GM21825 (cell line): ENCODE measurements around the gene TCEAL5.
"Not testable (repeated sequence)": the region's sequence is repeated elsewhere in the genome, so short reads cannot be mapped to it uniquely, and the experiment has no call there.

Experiments used
- ATAC-seq: cut with Tn5 transposase; IDR thresholded peaks from one replicate; pipeline ENCODE4 v1.9.1; 2021; ENCODE audit warnings: mild to moderate bottlenecking, moderate library complexity; ENCODE audit not compliant: unreplicated experiment

The TCEAL5 gene, protein sequence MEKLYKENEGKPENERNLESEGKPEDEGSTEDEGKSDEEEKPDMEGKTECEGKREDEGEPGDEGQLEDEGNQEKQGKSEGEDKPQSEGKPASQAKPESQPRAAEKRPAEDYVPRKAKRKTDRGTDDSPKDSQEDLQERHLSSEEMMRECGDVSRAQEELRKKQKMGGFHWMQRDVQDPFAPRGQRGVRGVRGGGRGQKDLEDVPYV

DNA sequence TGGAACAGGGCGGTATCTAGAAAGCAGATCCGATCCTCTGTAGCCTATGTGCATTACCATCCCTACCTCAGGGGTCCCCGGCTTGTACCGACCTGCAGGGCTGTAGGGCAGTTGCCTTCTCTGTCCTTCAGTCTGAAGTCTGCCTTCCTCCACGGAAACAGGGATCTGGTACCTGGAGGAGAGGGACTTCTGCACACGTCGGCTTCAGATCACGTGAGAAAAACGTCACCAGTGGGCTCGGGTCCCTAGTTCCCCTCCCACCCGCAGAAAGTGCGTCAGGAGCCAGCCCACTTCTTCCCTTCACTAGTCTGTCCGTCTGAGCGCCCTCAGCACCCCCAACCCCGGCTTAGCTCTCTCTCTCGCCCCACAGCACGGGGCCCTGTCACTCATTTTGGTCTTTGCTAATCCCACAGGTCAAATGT is at the start of gene TCEAL5:
Gene TCEAL5, minus strand, starts transcription at position 170 of the 422 bp plus-strand sequence. CDS start 2,187 bp downstream, outside the sequence.
- no peak for ATAC-seq

DNA sequence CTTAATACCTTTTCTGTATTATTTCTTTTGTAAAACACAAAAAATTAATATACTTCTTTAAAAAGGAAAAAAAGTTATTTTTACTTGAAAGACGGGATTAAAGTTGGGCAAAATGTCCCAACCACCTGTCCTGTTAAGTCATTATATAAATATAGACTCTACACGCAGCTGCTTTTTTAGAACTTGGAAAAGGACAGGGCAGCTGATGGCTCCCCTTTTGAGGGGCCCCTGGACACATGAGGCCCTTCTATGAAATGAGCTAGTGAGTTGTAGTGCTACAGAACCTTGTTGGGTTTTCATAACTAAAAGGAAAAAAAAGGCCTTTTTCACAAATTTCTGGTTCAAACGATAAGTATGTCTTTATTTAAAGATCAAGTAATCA is 34.8 kb upstream of the TCEAL5 start:
- no peak for ATAC-seq

DNA sequence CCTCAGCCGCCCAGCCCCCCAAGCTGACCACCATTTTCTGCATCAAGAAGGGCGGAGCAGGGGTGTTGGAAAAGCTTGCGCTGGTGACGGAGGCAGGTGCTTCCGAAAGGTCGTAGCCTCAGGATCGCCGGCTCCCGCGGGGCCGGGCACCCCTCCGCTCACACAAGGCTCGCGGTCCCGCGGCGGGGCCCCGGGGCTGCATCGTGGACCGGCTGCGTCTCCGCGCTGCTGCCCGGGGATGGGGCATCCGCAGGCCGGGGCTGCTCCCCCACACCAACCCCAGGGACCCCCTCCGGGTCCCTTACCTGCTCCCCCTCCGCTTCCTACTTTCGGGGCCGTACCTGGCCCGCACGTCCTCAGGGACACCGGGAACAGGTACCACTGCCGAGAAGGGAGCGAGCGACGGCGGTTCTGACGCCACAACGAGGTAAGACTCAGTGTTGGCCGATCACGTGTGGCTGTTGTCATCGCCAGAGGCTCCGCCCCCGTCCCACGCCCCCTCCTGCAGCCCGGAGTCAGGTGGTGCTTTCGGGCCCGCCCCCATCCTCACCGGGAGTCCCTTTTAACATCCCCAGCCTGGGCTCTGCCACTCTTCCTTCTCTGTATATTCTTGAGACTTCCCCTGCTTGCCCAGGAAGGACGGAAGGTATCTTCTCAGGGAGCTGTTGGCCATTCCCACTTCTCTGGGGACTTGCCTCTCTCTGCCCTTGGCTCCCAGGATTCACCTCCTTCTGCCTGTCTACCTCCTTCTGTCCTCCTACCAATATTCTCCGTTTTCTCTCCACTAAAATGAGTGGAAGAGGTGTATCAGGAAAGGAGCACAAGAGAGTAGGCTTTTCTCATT is 34.2 kb upstream of the TCEAL5 start, which contains the start of gene BEX2:
Gene BEX2, minus strand, starts transcription at position 436 of the 844 bp plus-strand sequence. CDS start 1,014 bp downstream, outside the sequence.
- peak; percentile 95 for ATAC-seq

DNA sequence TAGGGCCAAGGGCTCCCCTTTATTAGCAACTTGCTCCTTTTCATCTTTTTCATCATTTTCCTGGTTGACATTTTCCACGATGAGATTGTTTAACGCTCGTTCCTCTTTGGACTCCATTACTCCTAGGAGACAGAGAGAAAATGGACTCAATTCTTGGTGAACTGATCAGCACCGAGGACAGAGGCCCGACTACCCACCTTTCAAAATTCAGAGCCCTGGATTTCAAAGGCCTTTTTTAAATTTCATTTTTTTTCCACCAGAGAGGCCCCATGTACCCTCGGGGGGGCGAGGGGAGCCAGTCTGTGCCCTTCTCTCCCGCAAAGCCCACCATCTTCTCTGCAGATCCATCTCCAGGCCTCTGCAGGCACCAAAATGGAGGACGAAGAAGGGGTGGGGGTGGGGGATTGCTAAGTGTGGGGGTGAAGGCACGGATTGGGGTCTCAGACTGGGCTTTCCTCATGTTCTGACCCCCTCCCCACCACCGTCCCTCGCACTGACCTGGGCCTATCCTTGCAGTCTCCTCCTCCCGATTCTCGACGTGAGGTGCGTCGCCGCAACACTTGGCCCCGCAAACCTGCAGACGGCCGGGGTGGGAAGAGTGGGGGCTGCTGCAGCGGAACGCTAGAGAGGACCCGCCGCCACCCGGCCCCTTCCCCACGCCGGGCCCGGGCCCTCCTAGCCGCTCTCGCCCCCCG is 33.5 kb upstream of the TCEAL5 start:
- ATAC-seq: no peak

DNA sequence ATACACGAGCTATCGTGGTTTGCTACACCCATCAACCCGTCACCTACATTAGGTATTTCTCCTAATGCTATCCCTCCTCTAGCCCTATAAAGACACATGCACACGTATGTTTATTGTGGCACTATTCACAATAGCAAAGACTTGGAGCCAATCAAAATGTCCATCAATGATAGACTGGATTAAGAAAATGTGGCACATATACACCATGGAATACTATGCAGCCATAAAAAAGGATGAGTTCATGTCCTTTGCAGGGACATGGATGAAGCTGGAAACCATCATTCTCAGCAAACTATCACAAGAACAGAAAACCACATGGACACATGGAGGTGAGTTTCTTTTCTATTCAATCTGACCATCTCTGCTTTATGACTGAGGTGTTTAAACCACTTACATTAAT is 29.1 kb upstream of the TCEAL5 start:
- not testable (repeated sequence) for ATAC-seq

DNA sequence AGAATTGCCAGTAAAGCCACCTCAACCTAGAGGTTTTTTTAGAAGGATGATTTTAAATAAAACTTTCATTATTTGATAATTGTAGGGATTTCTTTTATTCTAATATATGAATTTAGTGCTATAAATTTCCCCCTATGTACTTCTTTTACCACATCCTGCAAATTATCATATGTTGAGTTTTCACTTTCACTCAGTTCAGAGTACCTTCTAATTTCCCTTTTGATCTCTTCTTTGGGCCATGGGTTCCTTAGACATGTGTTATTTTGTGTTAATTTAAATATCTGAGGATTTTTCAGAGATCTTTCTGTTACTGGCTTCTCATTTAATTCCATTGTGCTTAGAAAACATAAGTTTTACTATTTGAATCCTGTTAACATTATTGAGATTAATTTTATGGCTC is 28.2 kb upstream of the TCEAL5 start:
- no peak for ATAC-seq

DNA sequence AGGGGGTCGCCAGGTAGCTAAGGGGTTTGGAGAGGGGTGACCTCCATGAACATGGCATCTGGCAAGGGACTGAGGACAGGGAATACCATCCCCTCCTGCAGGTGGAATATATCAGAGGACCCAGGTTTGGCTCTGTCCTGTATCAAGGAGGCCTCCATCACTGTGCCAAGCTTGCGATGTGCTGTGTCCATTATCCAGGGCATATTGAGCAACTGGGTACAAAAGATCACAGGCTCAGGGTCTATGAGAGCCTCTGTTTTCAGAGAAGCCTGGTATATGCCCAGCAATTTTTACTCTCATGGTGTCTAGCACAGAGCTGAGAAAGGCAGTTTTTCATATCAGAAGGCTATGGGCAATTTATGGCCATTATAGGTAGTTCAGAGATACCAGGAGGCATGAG is 16.6 kb upstream of the TCEAL5 start:
- no peak for ATAC-seq

DNA sequence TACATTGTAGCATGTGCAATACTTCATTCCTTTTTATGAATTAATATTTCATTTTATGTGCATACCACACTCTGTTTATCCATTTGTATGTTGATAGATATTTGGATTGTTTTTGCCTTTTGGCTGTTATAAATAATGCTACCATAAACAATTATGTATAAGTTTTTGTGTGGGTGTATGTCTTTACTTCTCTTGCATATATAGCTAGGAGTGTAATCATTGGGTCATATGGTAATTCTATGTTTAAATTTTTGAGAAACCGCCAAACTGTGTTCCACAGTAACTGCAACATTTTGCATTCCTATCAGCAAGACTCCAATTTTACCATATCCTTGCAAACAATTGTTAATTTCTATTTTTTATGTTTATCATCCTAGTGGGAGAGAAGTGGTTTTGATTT is 3.1 kb upstream of the TCEAL5 start:
- no peak for ATAC-seq

DNA sequence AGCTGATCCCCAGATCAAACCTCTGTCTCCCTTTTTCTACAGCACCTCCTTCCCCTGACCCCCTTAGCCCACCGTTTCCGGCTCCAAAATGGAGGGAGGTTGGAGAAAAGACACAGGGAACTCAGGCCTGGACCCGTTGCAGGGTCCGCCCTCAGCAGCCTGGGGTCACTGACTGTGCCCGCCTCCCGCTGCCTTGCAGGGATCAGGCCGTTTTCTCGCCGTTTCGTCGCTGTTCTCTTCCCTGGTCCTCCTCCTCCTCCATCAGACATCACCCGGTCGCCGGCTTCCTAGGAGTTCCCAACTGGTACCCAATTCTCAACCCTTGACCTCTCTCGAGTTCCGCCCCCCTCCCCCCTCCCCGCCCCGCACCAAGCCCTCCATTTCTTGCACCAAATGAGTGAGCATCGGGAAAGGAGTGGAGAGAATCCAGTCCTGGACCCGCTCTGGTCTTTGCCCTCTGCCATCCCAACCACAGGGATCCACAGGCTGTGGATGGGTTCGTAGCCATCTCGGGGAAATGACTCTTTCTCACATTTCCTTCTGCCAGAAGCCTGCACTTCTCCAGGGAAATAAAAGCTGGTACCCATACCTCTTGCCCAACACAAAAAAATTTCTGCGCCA is 493 bp downstream of the TCEAL5 start:
- ATAC-seq: no peak

DNA sequence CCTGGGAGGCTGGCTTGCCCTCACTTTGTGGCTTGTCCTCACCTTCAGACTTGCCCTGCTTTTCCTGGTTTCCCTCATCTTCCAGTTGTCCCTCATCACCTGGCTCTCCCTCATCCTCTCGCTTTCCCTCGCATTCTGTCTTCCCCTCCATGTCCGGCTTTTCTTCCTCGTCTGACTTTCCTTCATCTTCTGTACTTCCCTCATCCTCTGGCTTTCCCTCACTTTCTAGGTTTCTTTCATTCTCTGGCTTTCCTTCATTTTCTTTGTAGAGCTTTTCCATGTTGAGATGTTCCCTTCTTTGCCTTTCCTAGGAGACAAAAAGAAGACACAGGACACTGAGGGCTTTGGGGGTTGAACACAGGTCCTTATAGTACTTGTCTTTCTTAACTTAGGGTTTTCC is 2.3 kb downstream of the TCEAL5 start:
- ATAC-seq: no peak

DNA sequence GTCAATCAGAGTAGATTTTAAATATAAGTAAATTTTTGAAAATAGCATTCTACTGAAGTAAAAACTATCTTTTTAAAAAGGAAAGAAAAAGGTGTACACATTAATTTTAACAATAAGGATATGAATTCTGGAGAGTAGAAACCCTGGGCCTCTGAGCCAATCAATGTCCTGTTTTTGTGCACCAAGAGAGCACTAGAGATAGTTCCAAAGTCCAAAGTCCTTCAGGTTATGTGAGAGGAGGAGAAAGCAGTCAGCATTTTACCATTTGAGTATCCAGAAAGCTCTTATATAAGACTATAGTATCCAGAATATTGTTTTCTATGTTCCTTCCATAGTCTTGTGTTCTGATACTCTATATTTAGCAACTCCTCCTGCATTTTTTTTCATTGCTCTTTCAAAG is 18.3 kb downstream of the TCEAL5 start:
- no peak for ATAC-seq

DNA sequence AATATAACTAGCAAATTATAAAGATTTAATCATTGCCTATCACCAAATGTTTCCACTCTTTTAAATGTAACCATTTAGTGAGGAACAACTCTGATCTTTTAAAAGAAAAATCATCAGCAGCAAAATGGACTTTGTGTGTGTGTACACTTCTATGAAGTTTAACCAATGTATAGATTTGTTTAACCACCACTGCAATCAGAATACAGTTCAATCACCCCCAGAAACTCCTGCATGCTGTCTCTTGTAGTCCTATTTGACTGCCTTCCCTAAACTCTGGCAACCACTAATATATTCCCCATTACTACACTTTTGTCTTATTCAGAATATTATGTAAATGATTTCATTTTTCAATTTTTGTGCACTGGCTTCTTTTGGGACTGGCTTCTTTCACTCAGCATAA is 19.9 kb downstream of the TCEAL5 start:
- no peak for ATAC-seq

DNA sequence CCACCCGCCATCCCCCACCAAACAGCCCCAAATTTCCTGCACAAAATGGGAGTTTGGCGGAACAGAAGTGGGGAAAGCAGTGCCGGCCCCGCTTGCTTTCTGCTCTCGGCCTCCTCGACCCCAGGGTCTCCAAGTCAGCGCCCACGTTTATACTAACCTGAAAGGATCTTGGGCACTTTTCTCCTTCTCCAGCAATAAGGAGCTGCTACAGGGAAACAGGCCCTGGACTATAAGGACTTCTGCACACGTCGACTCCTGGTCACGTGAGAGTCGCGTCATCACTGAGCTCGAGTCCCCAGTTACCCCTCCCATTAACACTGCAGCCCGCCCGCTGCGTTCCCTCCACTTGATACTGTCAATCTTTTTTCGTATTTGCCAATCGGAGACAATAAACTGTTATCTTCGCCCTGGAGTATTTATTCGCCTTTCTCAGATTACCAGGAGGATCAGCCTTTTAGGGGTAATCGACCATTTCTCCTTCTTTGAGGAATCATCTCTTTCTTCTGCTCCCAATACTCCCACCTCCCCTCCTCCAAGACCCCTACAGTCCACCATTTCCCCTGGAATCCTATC is 21.5 kb downstream of the TCEAL5 start, which contains the start of gene TCEAL8:
Gene TCEAL8, minus strand, starts transcription at position 235 of the 573 bp plus-strand sequence. CDS start 1,176 bp downstream, outside the sequence.
- peak; percentile 92 for ATAC-seq

DNA sequence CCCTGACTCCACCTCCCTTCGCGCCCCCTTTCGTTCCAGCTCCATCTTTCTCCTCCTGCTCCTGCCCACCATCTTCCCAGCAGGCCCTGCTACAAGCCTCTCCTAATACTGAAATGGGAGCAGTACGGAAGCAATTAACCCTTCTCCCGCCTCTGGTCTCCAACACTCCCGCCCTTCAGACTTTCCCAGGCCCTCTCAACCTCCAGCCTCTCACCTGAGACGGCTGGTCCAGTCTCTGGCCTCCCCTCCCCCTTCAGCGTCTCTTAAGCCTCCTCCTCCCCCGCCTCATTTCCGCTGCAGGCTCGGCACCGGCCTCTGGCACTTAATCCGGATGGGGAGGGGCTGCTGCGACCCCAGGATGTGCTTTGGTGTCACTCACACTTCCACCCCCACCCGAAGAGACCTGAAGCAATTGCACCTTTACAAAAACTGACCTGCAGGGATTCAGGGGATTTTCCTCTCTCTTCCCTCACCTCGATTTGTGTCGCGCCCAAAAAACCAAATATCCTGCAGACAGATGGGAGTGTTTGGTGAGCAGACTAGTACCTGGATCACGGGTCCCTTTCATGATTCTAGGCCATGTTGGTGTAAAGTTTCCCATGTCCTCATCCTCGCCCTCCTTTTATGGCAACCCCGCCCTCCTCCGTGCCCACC is 22.3 kb downstream of the TCEAL5 start:
- peak; percentile 68 for ATAC-seq

DNA sequence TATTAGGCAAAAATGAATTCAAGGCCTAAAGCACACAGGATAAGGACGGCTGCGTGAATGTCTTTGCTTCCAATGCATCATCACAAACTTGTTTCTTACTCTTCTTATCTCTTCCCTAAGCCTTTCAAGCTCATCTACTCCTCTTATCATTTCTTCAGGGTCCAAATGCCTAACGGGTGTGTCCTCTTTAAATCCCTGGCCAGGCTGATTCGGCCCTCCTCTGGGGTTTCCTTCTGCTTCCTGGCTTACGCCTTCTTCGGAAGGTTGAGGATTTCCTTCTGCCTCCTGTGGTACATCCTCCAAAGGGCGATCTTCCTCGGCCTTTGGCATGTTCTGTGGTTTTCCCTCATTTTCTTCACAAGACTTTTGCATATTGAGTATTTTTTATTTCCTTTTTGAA is 22.9 kb downstream of the TCEAL5 start:
- no peak for ATAC-seq

DNA sequence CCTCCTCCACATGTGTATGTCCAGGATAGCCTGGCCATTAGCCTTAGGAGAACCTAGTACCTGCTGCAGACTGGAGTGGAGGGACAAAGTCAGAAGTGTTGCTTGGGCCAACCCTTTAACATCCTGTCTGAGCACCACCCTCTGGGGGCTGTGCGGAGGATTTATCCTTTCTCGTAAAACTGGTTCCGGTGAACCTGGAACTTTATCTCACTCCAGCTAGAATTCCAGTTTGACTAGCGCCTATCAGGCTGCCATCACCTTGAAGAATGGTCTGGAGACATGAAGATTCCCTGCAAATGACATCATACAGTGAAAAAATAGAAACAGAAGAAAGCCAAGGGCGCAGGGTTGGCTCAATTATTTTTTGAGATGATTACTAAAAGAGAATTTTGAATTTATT is 25.6 kb downstream of the TCEAL5 start:
- no peak for ATAC-seq

DNA sequence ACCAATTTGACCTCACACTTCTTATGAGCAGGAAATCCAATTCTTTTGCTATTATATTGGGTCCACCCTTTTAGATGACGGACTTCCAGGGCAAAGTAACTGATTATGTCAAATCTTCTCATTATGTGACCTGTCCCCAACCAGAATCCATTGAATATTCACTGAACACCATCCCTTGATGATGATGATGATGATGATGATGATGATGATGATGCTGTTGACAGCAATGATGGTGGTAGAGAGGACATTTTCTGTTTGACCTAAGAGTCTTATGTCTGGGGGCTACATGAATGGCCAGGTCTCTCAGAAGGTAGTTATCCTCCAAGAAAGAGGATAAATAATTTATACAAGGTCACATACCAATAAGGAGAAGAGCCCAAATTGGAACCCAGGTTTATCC is 26.7 kb downstream of the TCEAL5 start:
- no peak for ATAC-seq

DNA sequence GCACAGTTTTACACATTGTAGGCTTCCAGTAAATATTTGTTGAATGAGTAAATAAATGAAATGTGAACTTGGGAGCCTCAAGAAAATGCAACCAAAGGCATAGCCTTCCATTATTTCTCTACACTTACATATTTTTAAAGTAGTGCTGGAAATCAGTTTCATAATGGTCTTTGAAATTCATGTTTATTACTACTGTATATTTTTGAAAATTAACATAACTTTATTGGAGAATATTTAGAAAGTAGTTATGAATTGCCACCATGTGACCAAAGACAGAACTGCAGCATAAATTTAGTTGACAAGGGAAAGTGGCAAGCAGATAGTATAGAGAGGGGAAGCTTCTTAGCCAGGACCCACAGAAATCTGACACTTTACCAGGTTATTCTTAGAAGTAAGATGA is 28.0 kb downstream of the TCEAL5 start:
- ATAC-seq: no peak

DNA sequence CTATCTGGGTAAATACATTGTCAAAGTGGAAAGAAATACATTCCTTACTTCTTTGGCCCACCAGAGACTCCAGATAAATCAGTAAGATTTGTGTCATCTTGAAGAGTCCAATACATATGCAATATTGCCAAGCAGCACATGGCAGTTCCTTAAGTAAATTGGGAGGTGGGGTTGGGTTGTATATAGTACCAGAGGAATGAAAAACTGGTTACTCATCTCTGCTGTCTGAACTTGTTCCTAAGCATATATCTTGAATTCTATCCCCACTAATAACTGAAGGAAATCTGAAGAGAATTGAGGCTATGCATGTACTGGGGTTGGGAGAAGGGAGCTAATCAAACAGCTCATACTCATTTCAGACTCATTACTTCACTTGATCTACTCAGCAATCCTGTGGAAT is 36.4 kb downstream of the TCEAL5 start:
- ATAC-seq: no peak

DNA sequence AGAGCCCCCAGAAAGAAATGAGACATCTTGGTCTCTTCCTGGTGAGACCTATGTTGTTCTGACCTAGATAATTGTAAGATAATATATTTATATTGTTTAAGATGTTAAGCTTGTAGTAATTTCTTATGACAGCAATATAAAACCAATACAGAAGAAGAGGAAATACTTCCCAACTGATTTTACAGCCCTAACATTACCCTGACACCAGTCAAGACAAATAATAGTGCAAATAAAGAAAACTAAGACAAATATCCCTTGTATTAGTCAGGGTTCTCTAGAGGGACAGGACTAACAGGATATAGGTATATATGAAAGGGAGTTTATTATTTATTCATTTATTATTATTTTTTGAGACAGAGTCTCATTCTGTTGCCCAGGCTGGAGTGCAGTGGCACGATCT is 40.3 kb downstream of the TCEAL5 start:
- no peak for ATAC-seq
